Glutamatergic neuron (in vitro differentiated cells): ENCODE results near the gene APBA2. TPM values are rescaled to one million over a fixed set of nuclear protein-coding genes. Genes with fewer than 3 reads are reported as not detected.

Experiments
- DNase-seq: peaks from one replicate; pipeline ENCODE4 v3.0.0; 2022
- H3K27ac Mint-ChIP-seq: one replicate; pipeline ENCODE4 v1.8.0; 2020; ENCODE audit warnings: mild to moderate bottlenecking, mixed read lengths, inconsistent platforms; ENCODE audit not compliant: unreplicated experiment
- H3K27me3 Mint-ChIP-seq: one replicate; pipeline ENCODE4 v1.8.0; 2020; ENCODE audit warnings: mild to moderate bottlenecking, moderate library complexity, mixed read lengths, inconsistent platforms; ENCODE audit not compliant: unreplicated experiment
- H3K36me3 Mint-ChIP-seq: one replicate; pipeline ENCODE4 v1.8.0; 2020; ENCODE audit warnings: mild to moderate bottlenecking, mixed read lengths, inconsistent platforms; ENCODE audit not compliant: unreplicated experiment
- H3K4me1 Mint-ChIP-seq: one replicate; pipeline ENCODE4 v1.8.0; 2020; ENCODE audit warnings: mild to moderate bottlenecking, low read depth, mixed read lengths, inconsistent platforms; ENCODE audit not compliant: unreplicated experiment
- H3K4me3 Mint-ChIP-seq: one replicate; pipeline ENCODE4 v1.8.0; 2020; ENCODE audit warnings: mild to moderate bottlenecking, mixed read lengths, inconsistent platforms; ENCODE audit not compliant: unreplicated experiment
- H3K9me3 Mint-ChIP-seq: one replicate; pipeline ENCODE4 v1.8.0; 2020; ENCODE audit warnings: mild to moderate bottlenecking, moderate library complexity, mixed read lengths, inconsistent platforms; ENCODE audit not compliant: unreplicated experiment
- CTCF ChIP-seq: fragments of 200-600 bp; sonication (generic); IDR thresholded peaks from one replicate; pipeline ENCODE4 v1.5.0; 2021; ENCODE audit not compliant: partially characterized antibody, unreplicated experiment
- total RNA-seq: library from RNA; stranded (reverse); fragmentation: NEBNext Ultra II Directional; extraction: Animal tissue kit (Norgen Biotek cat#: 25700); gene quantifications from one replicate; pipeline ENCODE4 v1.2.1, GENCODE V29; 2021; ENCODE audit not compliant: unreplicated experiment

APBA2 gene
- total RNA-seq, 1 donor from 2014 or later, result 166 TPM

- Mint-ChIP-seq H3K4me3 (no peak overlapping the region), H3K27me3 (peaks cover 14% of the 10 kb centered on the region), H3K27ac (peak overlapping the region; percentile 31), H3K36me3 (no peaks in the 10 kb centered on the region), H3K4me1 (no peaks in the 10 kb centered on the region), H3K9me3 (peaks cover 13% of the 10 kb centered on the region)
- TF ChIP-seq CTCF, result no peak
- no peak for DNase-seq
These were observed 212.9 kb downstream of the APBA2 start for GRCh38 chr15:29098652-29099051.

- Mint-ChIP-seq H3K9me3 (peaks cover 13% of the 10 kb centered on the region), H3K27ac (peak overlapping the region; percentile 31), H3K4me3 (no peak overlapping the region), H3K36me3 (no peaks in the 10 kb centered on the region), H3K4me1 (peaks cover 3% of the 10 kb centered on the region), H3K27me3 (peaks cover 14% of the 10 kb centered on the region)
- DNase-seq, result no peak
- TF ChIP-seq CTCF, result no peak
These were observed 213.5 kb downstream of the APBA2 start for GRCh38 chr15:29099131-29099880.

- Mint-ChIP-seq H3K4me3 (no peak overlapping the region), H3K36me3 (no peaks in the 10 kb centered on the region), H3K27ac (no peak overlapping the region), H3K27me3 (peaks cover 13% of the 10 kb centered on the region), H3K4me1 (peaks cover 9% of the 10 kb centered on the region), H3K9me3 (peaks cover 21% of the 10 kb centered on the region)
- no peak for TF ChIP-seq CTCF
- DNase-seq, result peak; percentile 2
These were observed 214.8 kb downstream of the APBA2 start for GRCh38 chr15:29100486-29101000.

GRCh38 chr15:29101491-29101890, 215.7 kb downstream of the APBA2 start:
- H3K27ac Mint-ChIP-seq, result no peak overlapping the region
- no peak overlapping the region for H3K4me3 Mint-ChIP-seq

More at GRCh38 chr15:29101491-29101890, 215.7 kb downstream of the APBA2 start:
- H3K36me3 Mint-ChIP-seq, result no peaks in the 10 kb centered on the region
- H3K9me3 Mint-ChIP-seq, result peaks cover 18% of the 10 kb centered on the region
- DNase-seq, result peak; percentile 16
- TF ChIP-seq CTCF, result no peak
- peaks cover 13% of the 10 kb centered on the region for H3K4me1 Mint-ChIP-seq
- peaks cover 16% of the 10 kb centered on the region for H3K27me3 Mint-ChIP-seq
